Measurements from ENCODE around the gene PJA1.

The PJA1 gene

GRCh38 chrX:69197690-69198089, 32.4 kb upstream of the PJA1 start:
- H3K4me1 ChIP-seq (ENCODE audit: control extremely low read depth in 1 of 4, control insufficient read depth in 4 of 4, insufficient read depth in 4 of 4, low read length in 3 of 4) = no peaks in the 10 kb centered on the region
- no peaks in the 10 kb centered on the region for H3K36me3 ChIP-seq (ENCODE audit: control insufficient read depth in 4 of 4, insufficient read depth in 4 of 4, low read length in 3 of 4)
- no peak overlapping the region for H3K27ac ChIP-seq (ENCODE audit: insufficient read depth in 1 of 2, low read depth in 1 of 2, low read length in 2 of 2, poor library complexity in 1 of 2, severe bottlenecking in 2 of 2)
- no peak overlapping the region for H3K4me3 ChIP-seq (ENCODE audit: control insufficient read depth in 1 of 7, extremely low read depth in 1 of 7, insufficient read depth in 4 of 7, low read depth in 2 of 7, low read length in 6 of 7)
- ChIA-PET POLR2A (no interaction called here), CTCF (interaction anchor here (0.7 kb wide), 1 partner anchor 32 kb away, joined by 3 read pairs; no protein-coding TSS in a partner anchor)
- 100% methylated on average over 1 of the region's 1 CpG for WGBS (ENCODE audit: insufficient coverage)
- H3K9me3 ChIP-seq (ENCODE audit: control extremely low read depth in 1 of 5, control insufficient read depth in 4 of 5, insufficient read depth in 2 of 5, low read depth in 1 of 5, low read length in 4 of 5) = no peaks in the 10 kb centered on the region
- no peak for DNase-seq
- H3K27me3 ChIP-seq (replicated peaks in 2 of 5; ENCODE audit: control insufficient read depth in 4 of 5, insufficient read depth in 5 of 5, low read length in 4 of 5) = peaks cover 0 to 14% (median 0%) of the 10 kb centered on the region in 5 experiments

GRCh38 chrX:69196666-69197065, 31.4 kb upstream of the PJA1 start:
- ChIA-PET POLR2A (no interaction called here), CTCF (no interaction called here)
- Histone ChIP-seq H3K9me3 (ENCODE audit: control extremely low read depth in 1 of 5, control insufficient read depth in 4 of 5, insufficient read depth in 2 of 5, low read depth in 1 of 5, low read length in 4 of 5) (no peaks in the 10 kb centered on the region), H3K27me3 (replicated peaks in 2 of 5; ENCODE audit: control insufficient read depth in 4 of 5, insufficient read depth in 5 of 5, low read length in 4 of 5) (peaks cover 0 to 12% (median 0%) of the 10 kb centered on the region in 5 experiments), H3K4me1 (ENCODE audit: control extremely low read depth in 1 of 4, control insufficient read depth in 4 of 4, insufficient read depth in 4 of 4, low read length in 3 of 4) (no peaks in the 10 kb centered on the region), H3K27ac (ENCODE audit: insufficient read depth in 1 of 2, low read depth in 1 of 2, low read length in 2 of 2, poor library complexity in 1 of 2, severe bottlenecking in 2 of 2) (no peak overlapping the region), H3K4me3 (ENCODE audit: control insufficient read depth in 1 of 7, extremely low read depth in 1 of 7, insufficient read depth in 4 of 7, low read depth in 2 of 7, low read length in 6 of 7) (no peak overlapping the region), H3K36me3 (ENCODE audit: control insufficient read depth in 4 of 4, insufficient read depth in 4 of 4, low read length in 3 of 4) (no peaks in the 10 kb centered on the region)
- WGBS (ENCODE audit: insufficient coverage) = 67% methylated on average over 3 of the region's 3 CpGs
- no peak for DNase-seq

- Histone ChIP-seq H3K4me3 (ENCODE audit: control insufficient read depth in 1 of 7, extremely low read depth in 1 of 7, insufficient read depth in 4 of 7, low read depth in 2 of 7, low read length in 6 of 7) (no peak overlapping the region), H3K4me1 (ENCODE audit: control extremely low read depth in 1 of 4, control insufficient read depth in 4 of 4, insufficient read depth in 4 of 4, low read length in 3 of 4) (no peaks in the 10 kb centered on the region), H3K36me3 (ENCODE audit: control insufficient read depth in 4 of 4, insufficient read depth in 4 of 4, low read length in 3 of 4) (no peaks in the 10 kb centered on the region), H3K9me3 (ENCODE audit: control extremely low read depth in 1 of 5, control insufficient read depth in 4 of 5, insufficient read depth in 2 of 5, low read depth in 1 of 5, low read length in 4 of 5) (no peaks in the 10 kb centered on the region), H3K27me3 (replicated peaks in 2 of 5; ENCODE audit: control insufficient read depth in 4 of 5, insufficient read depth in 5 of 5, low read length in 4 of 5) (peaks cover 0 to 12% (median 0%) of the 10 kb centered on the region in 5 experiments), H3K27ac (ENCODE audit: insufficient read depth in 1 of 2, low read depth in 1 of 2, low read length in 2 of 2, poor library complexity in 1 of 2, severe bottlenecking in 2 of 2) (no peak overlapping the region)
- ChIA-PET POLR2A (no interaction called here), CTCF (no interaction called here)
- 100% methylated on average over 1 of the region's 3 CpGs for WGBS (ENCODE audit: insufficient coverage)
- no peak for DNase-seq
Observed at GRCh38 chrX:69195810-69196209, 30.6 kb upstream of the PJA1 start.

GRCh38 chrX:69195192-69195591, 29.9 kb upstream of the PJA1 start:
- DNase-seq = no peak
- H3K9me3 ChIP-seq (ENCODE audit: control extremely low read depth in 1 of 5, control insufficient read depth in 4 of 5, insufficient read depth in 2 of 5, low read depth in 1 of 5, low read length in 4 of 5) = no peaks in the 10 kb centered on the region
- WGBS (ENCODE audit: insufficient coverage) = 87% methylated on average over 7 of the region's 10 CpGs
- H3K27me3 ChIP-seq (replicated peaks in 2 of 5; ENCODE audit: control insufficient read depth in 4 of 5, insufficient read depth in 5 of 5, low read length in 4 of 5) = peaks cover 0 to 12% (median 0%) of the 10 kb centered on the region in 5 experiments
- ChIA-PET CTCF (no interaction called here), POLR2A (no interaction called here)
- no peak overlapping the region for H3K27ac ChIP-seq (ENCODE audit: insufficient read depth in 1 of 2, low read depth in 1 of 2, low read length in 2 of 2, poor library complexity in 1 of 2, severe bottlenecking in 2 of 2)
- no peak overlapping the region for H3K4me3 ChIP-seq (ENCODE audit: control insufficient read depth in 1 of 7, extremely low read depth in 1 of 7, insufficient read depth in 4 of 7, low read depth in 2 of 7, low read length in 6 of 7)
- no peaks in the 10 kb centered on the region for H3K36me3 ChIP-seq (ENCODE audit: control insufficient read depth in 4 of 4, insufficient read depth in 4 of 4, low read length in 3 of 4)
- no peaks in the 10 kb centered on the region for H3K4me1 ChIP-seq (ENCODE audit: control extremely low read depth in 1 of 4, control insufficient read depth in 4 of 4, insufficient read depth in 4 of 4, low read length in 3 of 4)

- Histone ChIP-seq H3K4me3 (ENCODE audit: control insufficient read depth in 1 of 7, extremely low read depth in 1 of 7, insufficient read depth in 4 of 7, low read depth in 2 of 7, low read length in 6 of 7) (no peak overlapping the region), H3K9me3 (ENCODE audit: control extremely low read depth in 1 of 5, control insufficient read depth in 4 of 5, insufficient read depth in 2 of 5, low read depth in 1 of 5, low read length in 4 of 5) (no peaks in the 10 kb centered on the region), H3K27me3 (replicated peaks in 2 of 5; ENCODE audit: control insufficient read depth in 4 of 5, insufficient read depth in 5 of 5, low read length in 4 of 5) (peaks cover 0 to 11% (median 0%) of the 10 kb centered on the region in 5 experiments), H3K27ac (ENCODE audit: insufficient read depth in 1 of 2, low read depth in 1 of 2, low read length in 2 of 2, poor library complexity in 1 of 2, severe bottlenecking in 2 of 2) (no peak overlapping the region), H3K36me3 (ENCODE audit: control insufficient read depth in 4 of 4, insufficient read depth in 4 of 4, low read length in 3 of 4) (no peaks in the 10 kb centered on the region), H3K4me1 (ENCODE audit: control extremely low read depth in 1 of 4, control insufficient read depth in 4 of 4, insufficient read depth in 4 of 4, low read length in 3 of 4) (no peaks in the 10 kb centered on the region)
- no peak for DNase-seq
- WGBS (ENCODE audit: insufficient coverage) = 50% methylated on average over 2 of the region's 2 CpGs
- ChIA-PET POLR2A (no interaction called here), CTCF (no interaction called here)
Observed at GRCh38 chrX:69192603-69193002, 27.4 kb upstream of the PJA1 start.

GRCh38 chrX:69189576-69190371, 24.5 kb upstream of the PJA1 start:
- 87% methylated on average over 9 of the region's 9 CpGs for WGBS (ENCODE audit: insufficient coverage)
- H3K27ac ChIP-seq (ENCODE audit: insufficient read depth in 1 of 2, low read depth in 1 of 2, low read length in 2 of 2, poor library complexity in 1 of 2, severe bottlenecking in 2 of 2) = no peak overlapping the region
- ChIA-PET CTCF (no interaction called here), POLR2A (no interaction called here)
- H3K4me3 ChIP-seq (ENCODE audit: control insufficient read depth in 1 of 7, extremely low read depth in 1 of 7, insufficient read depth in 4 of 7, low read depth in 2 of 7, low read length in 6 of 7) = no peak overlapping the region
- DNase-seq = no peak
- peaks cover 0 to 2% (median 0%) of the 10 kb centered on the region in 5 experiments for H3K27me3 ChIP-seq (replicated peaks in 2 of 5; ENCODE audit: control insufficient read depth in 4 of 5, insufficient read depth in 5 of 5, low read length in 4 of 5)
- no peaks in the 10 kb centered on the region for H3K36me3 ChIP-seq (ENCODE audit: control insufficient read depth in 4 of 4, insufficient read depth in 4 of 4, low read length in 3 of 4)
- H3K9me3 ChIP-seq (ENCODE audit: control extremely low read depth in 1 of 5, control insufficient read depth in 4 of 5, insufficient read depth in 2 of 5, low read depth in 1 of 5, low read length in 4 of 5) = no peaks in the 10 kb centered on the region
- H3K4me1 ChIP-seq (ENCODE audit: control extremely low read depth in 1 of 4, control insufficient read depth in 4 of 4, insufficient read depth in 4 of 4, low read length in 3 of 4) = no peaks in the 10 kb centered on the region

GRCh38 chrX:69186651-69187050, 21.4 kb upstream of the PJA1 start:
- H3K27me3 ChIP-seq (replicated peaks in 2 of 5; ENCODE audit: control insufficient read depth in 4 of 5, insufficient read depth in 5 of 5, low read length in 4 of 5) = peaks cover 0 to 2% (median 0%) of the 10 kb centered on the region in 5 experiments
- no peaks in the 10 kb centered on the region for H3K9me3 ChIP-seq (ENCODE audit: control extremely low read depth in 1 of 5, control insufficient read depth in 4 of 5, insufficient read depth in 2 of 5, low read depth in 1 of 5, low read length in 4 of 5)
- H3K27ac ChIP-seq (ENCODE audit: insufficient read depth in 1 of 2, low read depth in 1 of 2, low read length in 2 of 2, poor library complexity in 1 of 2, severe bottlenecking in 2 of 2) = no peak overlapping the region
- CTCF ChIA-PET = no interaction called here
- WGBS (ENCODE audit: insufficient coverage) = 86% methylated on average over 1 of the region's 1 CpG
- DNase-seq = no peak
- POLR2A ChIA-PET = no interaction called here
- no peaks in the 10 kb centered on the region for H3K36me3 ChIP-seq (ENCODE audit: control insufficient read depth in 4 of 4, insufficient read depth in 4 of 4, low read length in 3 of 4)
- H3K4me1 ChIP-seq (ENCODE audit: control extremely low read depth in 1 of 4, control insufficient read depth in 4 of 4, insufficient read depth in 4 of 4, low read length in 3 of 4) = no peaks in the 10 kb centered on the region
- no peak overlapping the region for H3K4me3 ChIP-seq (ENCODE audit: control insufficient read depth in 1 of 7, extremely low read depth in 1 of 7, insufficient read depth in 4 of 7, low read depth in 2 of 7, low read length in 6 of 7)

Measured in common myeloid progenitor, CD34-positive (primary cell).